ENCODE results near the gene SHISA2.
"Not testable (repeated sequence)": the region's sequence is repeated elsewhere in the genome, so short reads cannot be mapped to it uniquely, and the experiment has no call there.

GRCh38 chr13:26069642-26070041, 17.8 kb upstream of the SHISA2 start:
- TF ChIP-seq, protein P1, sequence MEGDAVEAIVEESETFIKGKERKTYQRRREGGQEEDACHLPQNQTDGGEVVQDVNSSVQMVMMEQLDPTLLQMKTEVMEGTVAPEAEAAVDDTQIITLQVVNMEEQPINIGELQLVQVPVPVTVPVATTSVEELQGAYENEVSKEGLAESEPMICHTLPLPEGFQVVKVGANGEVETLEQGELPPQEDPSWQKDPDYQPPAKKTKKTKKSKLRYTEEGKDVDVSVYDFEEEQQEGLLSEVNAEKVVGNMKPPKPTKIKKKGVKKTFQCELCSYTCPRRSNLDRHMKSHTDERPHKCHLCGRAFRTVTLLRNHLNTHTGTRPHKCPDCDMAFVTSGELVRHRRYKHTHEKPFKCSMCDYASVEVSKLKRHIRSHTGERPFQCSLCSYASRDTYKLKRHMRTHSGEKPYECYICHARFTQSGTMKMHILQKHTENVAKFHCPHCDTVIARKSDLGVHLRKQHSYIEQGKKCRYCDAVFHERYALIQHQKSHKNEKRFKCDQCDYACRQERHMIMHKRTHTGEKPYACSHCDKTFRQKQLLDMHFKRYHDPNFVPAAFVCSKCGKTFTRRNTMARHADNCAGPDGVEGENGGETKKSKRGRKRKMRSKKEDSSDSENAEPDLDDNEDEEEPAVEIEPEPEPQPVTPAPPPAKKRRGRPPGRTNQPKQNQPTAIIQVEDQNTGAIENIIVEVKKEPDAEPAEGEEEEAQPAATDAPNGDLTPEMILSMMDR (conservative IDR thresholded peaks at IDR 0.05) = not testable (repeated sequence)
- not testable (repeated sequence) for TF ChIP-seq EZH2 (IDR thresholded peaks at IDR 0.05; ENCODE audit: low read depth)

Data from PC-9 (cell line).